ENCODE results near the gene BMP8B.

Gene BMP8B

GRCh38 chr1:39720094-39720999 is 68.3 kb downstream of the BMP8B start:
- peak; percentile 74 for DNase-seq (ENCODE audit: low read depth)
- TF ChIP-seq, protein P1, sequence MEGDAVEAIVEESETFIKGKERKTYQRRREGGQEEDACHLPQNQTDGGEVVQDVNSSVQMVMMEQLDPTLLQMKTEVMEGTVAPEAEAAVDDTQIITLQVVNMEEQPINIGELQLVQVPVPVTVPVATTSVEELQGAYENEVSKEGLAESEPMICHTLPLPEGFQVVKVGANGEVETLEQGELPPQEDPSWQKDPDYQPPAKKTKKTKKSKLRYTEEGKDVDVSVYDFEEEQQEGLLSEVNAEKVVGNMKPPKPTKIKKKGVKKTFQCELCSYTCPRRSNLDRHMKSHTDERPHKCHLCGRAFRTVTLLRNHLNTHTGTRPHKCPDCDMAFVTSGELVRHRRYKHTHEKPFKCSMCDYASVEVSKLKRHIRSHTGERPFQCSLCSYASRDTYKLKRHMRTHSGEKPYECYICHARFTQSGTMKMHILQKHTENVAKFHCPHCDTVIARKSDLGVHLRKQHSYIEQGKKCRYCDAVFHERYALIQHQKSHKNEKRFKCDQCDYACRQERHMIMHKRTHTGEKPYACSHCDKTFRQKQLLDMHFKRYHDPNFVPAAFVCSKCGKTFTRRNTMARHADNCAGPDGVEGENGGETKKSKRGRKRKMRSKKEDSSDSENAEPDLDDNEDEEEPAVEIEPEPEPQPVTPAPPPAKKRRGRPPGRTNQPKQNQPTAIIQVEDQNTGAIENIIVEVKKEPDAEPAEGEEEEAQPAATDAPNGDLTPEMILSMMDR (IDR thresholded peaks at IDR 0.05; ENCODE audit: insufficient read depth, low read depth, low read length, missing control alignments): peak; percentile 36
- H3K4me3 ChIP-seq (ENCODE audit: low read depth, low read length): no peak overlapping the region

GRCh38 chr1:39717809-39718208 is 70.9 kb downstream of the BMP8B start:
- no peak for DNase-seq (ENCODE audit: low read depth)
- TF ChIP-seq, protein P1 (IDR thresholded peaks at IDR 0.05; ENCODE audit: insufficient read depth, low read depth, low read length, missing control alignments): no peak
- H3K4me3 ChIP-seq (ENCODE audit: low read depth, low read length): no peak overlapping the region

DNA sequence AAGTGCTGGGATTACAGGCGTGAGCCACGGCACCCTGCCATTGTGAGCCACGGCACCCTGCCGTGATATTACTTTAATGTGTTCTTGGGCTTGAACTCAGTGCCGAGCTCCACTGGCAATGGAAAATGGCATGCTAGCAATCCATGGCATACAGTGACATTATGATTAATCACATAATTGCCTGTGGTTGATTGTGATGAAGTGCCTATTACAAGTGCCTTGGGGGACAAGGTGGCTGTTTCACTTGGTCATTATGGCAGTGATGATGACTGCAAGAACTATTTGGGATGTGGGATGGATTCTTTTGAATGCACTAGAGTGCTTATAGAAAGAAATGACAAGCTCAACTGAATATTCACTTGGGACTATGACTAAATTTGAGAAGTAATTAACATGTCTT is 75.1 kb downstream of the BMP8B start:
- TF ChIP-seq, protein P1 (IDR thresholded peaks at IDR 0.05; ENCODE audit: insufficient read depth, low read depth, low read length, missing control alignments): no peak
- DNase-seq (ENCODE audit: low read depth): no peak
- H3K4me3 ChIP-seq (ENCODE audit: low read depth, low read length): no peak overlapping the region

DNA sequence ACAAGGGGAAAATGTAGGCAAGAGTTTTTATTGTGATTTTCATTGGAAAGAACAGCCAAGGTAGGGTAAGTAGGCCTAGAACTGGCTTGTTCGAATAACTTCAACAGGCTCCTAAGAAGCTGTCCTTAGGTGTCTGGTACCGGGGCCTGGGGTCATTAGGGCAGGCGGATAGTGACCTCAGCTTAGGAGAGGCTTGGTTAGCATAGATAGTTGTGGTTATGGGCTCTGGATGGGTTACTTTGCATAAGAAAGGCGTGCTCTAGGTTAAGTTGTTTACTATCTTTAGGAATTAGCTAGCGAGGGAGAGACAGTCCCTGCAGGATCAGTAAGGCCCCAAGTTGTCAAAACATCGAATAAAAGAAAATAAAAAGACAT is 76.7 kb downstream of the BMP8B start:
- DNase-seq (ENCODE audit: low read depth): no peak
- TF ChIP-seq, protein P1 (IDR thresholded peaks at IDR 0.05; ENCODE audit: insufficient read depth, low read depth, low read length, missing control alignments): no peak
- H3K4me3 ChIP-seq (ENCODE audit: low read depth, low read length): no peak overlapping the region

DNA sequence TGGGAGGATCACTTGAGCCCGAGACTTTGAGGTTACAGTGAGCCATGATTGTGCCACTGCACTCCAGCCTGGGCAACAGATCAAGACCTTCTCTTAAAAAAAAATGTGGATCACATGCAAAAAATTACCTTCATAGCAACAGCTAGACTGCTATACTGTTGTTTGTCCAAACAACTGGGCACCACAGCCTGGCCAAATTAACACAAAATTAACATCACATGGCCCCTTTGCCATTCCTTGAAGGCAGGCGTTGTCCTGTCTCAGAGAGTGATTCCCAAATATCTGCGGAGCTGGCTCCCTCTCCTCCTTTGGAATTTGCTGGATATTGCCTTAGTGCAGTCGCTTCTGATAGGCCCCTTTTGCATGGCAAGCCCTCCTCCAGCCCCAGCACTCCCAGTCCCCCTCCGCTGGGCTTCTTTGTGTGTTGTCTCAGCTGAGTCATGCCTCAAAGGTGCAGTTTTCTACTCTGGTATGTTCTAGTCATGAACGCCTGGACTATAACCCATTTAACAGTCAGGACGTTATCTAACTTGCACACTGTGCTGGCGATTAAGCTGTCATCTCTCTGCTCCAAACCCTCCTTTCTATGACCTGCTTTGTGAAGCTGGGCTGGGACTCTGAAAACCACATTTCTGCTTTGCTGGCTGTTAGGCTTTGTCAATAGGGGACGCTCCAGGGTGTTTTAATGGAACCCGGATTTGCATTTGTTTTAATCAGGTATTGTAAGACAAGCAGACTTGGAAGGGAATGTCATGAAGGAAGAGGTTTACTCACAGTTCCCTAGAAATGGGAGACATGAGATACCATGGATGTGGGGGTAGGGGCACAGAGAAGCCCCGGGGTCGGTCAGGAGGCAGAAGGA is 77.3 kb downstream of the BMP8B start:
- no peak overlapping the region for H3K4me3 ChIP-seq (ENCODE audit: low read depth, low read length)
- DNase-seq (ENCODE audit: low read depth): no peak
- TF ChIP-seq, protein P1 (IDR thresholded peaks at IDR 0.05; ENCODE audit: insufficient read depth, low read depth, low read length, missing control alignments): no peak

DNA sequence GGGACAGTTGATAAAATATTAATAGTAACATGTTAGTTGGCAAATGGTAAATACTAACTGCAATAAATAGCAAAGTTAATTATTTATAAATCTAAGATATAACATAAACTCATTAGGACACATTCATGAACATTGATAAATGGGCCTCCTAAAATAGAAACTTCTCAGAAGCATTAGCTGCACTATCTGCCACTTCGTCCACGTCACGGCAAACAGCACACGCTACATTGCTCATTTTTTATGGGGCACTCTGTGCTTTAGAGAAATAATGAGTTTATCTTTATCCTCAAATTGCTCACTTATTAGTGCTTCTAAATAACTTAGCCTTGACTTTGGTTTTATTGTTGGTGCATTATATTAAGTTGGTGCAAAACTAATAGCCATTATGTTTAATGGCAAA is 81.2 kb downstream of the BMP8B start:
- TF ChIP-seq, protein P1 (IDR thresholded peaks at IDR 0.05; ENCODE audit: insufficient read depth, low read depth, low read length, missing control alignments): no peak
- H3K4me3 ChIP-seq (ENCODE audit: low read depth, low read length): no peak overlapping the region
- DNase-seq (ENCODE audit: low read depth): no peak

All from GM12865 (cell line).